Neutrophil (primary cell): ENCODE results near the gene SH3D19.

Experiments
- H3K27ac ChIP-seq: fragments of 200-600 bp; sonication (generic); 2 replicates; pipeline ENCODE4 v1.5.1; 2016; ENCODE audit warnings: mild to moderate bottlenecking, moderate library complexity
- H3K27me3 ChIP-seq: fragments of 200-600 bp; sonication (generic); 2 replicates; pipeline ENCODE4 v1.6.0; 2016; ENCODE audit warnings: mild to moderate bottlenecking
- H3K36me3 ChIP-seq: fragments of 200-600 bp; sonication (generic); 2 replicates; pipeline ENCODE4 v1.5.1; 2017
- H3K4me1 ChIP-seq, 2 experiments: fragments of 200-600 bp in 1 of 2; sonication (generic) in 1 of 2; 1 replicate in 1 of 2; 2 replicates in 1 of 2; pipeline versions ENCODE4 v1.5.1 to v1.6.1; 2013 to 2016; ENCODE audit warnings: low read depth in 1 of 2, low read length in 1 of 2, mild to moderate bottlenecking in 1 of 2, moderate library complexity in 1 of 2; ENCODE audit not compliant: control insufficient read depth in 1 of 2, insufficient read depth in 1 of 2
- H3K4me3 ChIP-seq, 2 experiments: fragments of 200-600 bp in 1 of 2; sonication (generic) in 1 of 2; 1 replicate in 1 of 2; 2 replicates in 1 of 2; pipeline ENCODE4 v1.5.1; 2013 to 2016; ENCODE audit warnings: low read depth in 1 of 2, low read length in 1 of 2, mild to moderate bottlenecking in 1 of 2, moderate library complexity in 1 of 2
- H3K9me3 ChIP-seq: fragments of 200-600 bp; sonication (generic); 2 replicates; pipeline ENCODE4 v1.5.1; 2016
- CTCF ChIP-seq: fragments of 200-600 bp; sonication (generic); IDR thresholded peaks from 2 replicates; pipeline ENCODE4 v1.5.1; 2016; ENCODE audit warnings: antibody characterized with exemption

Gene SH3D19

GRCh38 chr4:151205722-151206121, 119.7 kb downstream of the SH3D19 start:
- Histone ChIP-seq H3K9me3 (no peaks in the 10 kb centered on the region), H3K4me1 (no peaks in the 10 kb centered on the region), H3K4me3 (no peak overlapping the region), H3K27ac (no peak overlapping the region), H3K27me3 (no peaks in the 10 kb centered on the region), H3K36me3 (no peaks in the 10 kb centered on the region)
- no peak for TF ChIP-seq CTCF

GRCh38 chr4:151204925-151205524, 120.4 kb downstream of the SH3D19 start:
- no peaks in the 10 kb centered on the region for H3K4me1 ChIP-seq
- H3K27me3 ChIP-seq, result no peaks in the 10 kb centered on the region
- no peak for TF ChIP-seq CTCF
- no peak overlapping the region for H3K4me3 ChIP-seq
- no peaks in the 10 kb centered on the region for H3K36me3 ChIP-seq
- H3K27ac ChIP-seq, result no peak overlapping the region
- H3K9me3 ChIP-seq, result no peaks in the 10 kb centered on the region

DNA sequence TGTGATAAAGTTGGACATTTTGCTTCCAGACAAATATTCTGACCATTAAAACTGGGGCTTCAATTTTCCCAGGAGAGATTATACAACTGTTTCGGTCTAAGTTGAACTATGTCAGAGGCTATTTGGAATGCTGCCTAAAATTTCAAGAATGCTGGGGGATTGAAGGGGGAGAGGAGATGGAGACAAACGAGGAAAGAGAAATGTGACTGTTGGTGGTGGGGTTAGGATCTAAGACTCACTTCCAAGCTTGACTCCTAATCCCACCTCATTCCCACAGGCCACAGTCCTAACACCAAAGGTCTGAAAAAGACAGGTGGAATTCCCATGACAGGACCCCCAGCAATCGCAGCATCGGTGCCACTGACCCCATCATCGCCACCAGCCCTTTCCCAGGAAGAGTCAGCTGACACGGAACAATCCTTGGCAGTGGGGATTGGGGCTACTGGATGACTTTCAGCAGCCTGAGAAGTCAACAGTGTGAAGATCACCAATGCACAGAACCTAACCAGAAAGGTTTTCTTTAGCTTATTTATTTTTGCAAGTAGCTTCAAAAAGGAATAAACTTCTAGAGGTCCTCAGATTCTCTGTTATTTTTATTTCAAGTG, 122.5 kb downstream of the SH3D19 start:
- Histone ChIP-seq H3K4me3 (no peak overlapping the region), H3K4me1 (no peaks in the 10 kb centered on the region), H3K9me3 (no peaks in the 10 kb centered on the region), H3K36me3 (no peaks in the 10 kb centered on the region), H3K27me3 (no peaks in the 10 kb centered on the region), H3K27ac (no peak overlapping the region)
- no peak for TF ChIP-seq CTCF

GRCh38 chr4:151202381-151202780, 123.0 kb downstream of the SH3D19 start:
- Histone ChIP-seq H3K27me3 (no peaks in the 10 kb centered on the region), H3K27ac (no peak overlapping the region), H3K4me3 (no peak overlapping the region), H3K9me3 (no peaks in the 10 kb centered on the region), H3K36me3 (no peaks in the 10 kb centered on the region), H3K4me1 (no peaks in the 10 kb centered on the region)
- no peak for TF ChIP-seq CTCF

DNA sequence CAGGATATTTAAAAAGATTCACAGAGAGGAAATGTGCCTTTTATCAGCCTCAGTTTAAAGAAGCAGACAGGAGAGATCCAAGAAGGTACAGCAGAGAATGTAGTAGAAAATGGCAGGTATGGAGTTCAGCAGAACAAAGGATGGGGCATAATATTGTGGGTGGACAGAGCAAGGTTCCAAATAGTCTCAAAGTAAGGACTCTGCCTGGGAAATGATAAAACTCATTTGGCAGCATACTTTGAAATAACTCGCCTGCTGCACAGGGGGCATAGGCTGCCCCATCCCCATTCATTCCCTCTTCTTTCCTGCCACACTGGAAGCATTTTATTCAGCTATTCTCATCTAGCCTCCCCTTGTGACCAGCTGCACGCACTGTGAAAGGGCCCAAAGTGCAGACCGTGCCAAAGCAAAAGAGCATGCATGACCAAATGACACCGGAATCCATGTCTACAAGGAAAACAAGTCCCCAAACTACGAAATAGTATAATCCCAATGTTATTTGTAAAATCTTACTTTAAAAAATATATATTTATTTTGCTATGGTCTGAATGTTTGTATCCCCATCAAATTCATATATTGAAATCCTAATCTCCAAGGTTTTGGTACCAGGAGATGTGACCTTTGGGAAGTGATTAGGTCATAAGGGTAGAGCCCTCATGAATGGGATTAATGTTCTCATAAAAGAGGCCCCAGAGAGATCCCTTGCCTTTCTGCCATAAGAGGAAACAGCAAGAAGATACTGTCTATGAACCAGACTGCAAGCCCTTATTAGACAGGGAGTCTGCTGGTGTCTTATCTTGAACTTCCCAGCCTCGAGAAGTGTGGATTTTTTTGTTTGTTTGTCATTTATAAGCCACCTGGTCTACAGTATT, 125.8 kb downstream of the SH3D19 start:
- H3K9me3 ChIP-seq, result no peaks in the 10 kb centered on the region
- H3K4me1 ChIP-seq, result no peaks in the 10 kb centered on the region
- no peak overlapping the region for H3K4me3 ChIP-seq
- no peaks in the 10 kb centered on the region for H3K36me3 ChIP-seq
- no peaks in the 10 kb centered on the region for H3K27me3 ChIP-seq
- TF ChIP-seq CTCF, result no peak
- H3K27ac ChIP-seq, result no peak overlapping the region
